A204.1 (cell line): Measurements from ENCODE around the gene MAP4K5.

Experiments
- FAIRE-seq: peaks from 2 replicates; lab custom pipeline; 2012; peaks lifted over from hg19 to GRCh38; lab: Jason Lieb, UNC

The MAP4K5 gene

DNA sequence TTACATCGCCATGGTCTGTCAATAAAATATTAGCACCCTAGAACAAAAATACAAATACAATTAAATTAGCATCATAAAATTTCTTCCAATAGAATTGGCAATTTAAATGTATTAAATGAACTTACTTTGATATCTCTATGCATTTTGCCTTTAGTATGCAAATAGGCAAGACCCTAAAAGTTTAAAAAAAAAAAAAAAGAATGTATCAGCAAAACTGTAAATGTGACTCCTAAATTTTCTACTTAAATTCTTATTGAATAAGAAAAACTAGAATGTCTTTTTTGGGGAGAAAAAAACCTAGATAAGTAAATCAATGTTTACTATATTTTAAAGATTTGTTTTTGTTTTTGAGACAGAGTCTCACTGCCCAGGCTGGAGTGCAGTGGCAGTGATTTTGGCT, 56.2 kb downstream of the MAP4K5 start:
- no peak for FAIRE-seq

DNA sequence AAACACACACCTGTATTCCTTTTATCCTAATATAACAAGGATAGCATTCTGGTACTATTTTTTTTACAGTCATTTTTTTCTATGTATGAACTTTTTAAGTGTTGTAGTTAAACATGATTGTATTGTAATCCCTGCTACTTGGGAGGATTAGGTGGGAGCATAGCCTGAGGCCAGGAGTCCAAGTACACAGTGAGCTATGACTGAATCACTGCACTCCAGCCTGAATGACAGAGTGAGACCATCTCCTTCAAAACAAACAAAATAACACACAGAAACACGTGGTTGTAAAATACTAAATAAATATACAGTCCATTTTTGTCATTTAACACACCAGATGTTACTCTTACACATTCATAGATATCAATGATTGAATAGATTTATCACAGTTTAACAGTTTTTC, 56.9 kb downstream of the MAP4K5 start:
- no peak for FAIRE-seq

DNA sequence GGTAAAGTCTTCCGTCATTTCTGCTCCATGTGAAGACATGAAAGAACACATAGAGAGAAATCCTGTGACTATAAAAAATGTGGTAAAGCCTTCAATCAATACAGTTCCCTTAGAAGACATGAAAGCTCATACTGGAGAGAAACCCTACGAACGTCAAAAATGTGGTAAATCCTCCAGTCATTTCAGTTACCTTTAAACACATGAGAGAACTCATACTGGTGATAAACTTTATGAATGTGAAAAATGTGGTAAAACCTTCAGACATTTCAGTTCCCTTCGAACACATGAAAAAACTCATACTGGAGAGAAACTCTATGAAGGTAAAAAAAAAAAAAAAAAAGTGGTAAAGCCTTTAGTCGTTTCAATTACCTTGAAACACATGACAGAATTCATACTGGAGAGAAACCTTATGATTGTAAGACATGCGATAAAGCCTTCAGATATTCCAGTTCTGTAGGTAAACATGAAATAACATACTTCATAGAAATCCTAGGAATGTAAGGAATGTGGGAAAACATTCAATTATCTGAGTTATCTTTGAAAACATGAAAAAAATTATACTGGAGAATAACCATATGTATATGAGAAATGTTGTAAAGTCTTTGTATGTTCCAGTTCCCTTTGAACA, 60.4 kb downstream of the MAP4K5 start:
- peak; percentile 48 for FAIRE-seq

DNA sequence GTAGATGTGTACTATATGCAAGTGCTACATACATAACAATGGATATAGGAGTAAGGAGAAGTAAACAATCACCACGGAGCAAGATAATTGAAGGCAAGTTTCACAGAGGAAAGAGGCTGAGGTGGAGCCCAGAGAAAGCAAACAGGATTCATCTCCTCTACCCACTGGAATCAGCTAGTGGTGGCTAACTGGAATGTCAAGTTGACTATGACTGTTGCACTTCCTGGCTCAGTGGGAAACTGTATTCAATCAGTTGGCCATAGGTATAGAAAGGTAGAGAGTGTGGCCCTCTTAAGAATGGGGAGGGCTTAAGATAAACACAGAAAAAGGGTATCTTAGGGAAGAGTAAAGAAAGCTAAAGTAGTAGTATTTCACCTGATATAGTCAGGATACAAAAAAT, 62.4 kb downstream of the MAP4K5 start:
- no peak for FAIRE-seq

DNA sequence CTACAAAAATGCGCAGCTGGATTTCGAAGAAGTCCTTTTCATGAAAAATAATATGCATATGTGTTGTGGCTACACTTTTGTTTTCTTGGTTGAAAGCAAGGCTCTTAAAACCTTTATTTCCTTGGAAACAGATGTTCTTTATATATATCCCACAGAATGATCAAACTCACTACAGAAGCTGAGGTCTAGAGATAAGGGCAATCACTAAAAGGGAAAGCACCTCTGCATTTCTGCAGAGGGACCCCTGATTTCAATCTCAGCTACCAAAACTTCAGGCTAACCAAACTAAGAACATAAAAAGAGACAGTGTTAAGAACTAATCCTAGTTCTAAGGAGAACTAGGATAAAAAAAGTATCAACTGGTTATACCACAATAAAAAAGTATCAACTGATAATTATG, 70.3 kb downstream of the MAP4K5 start:
- FAIRE-seq = no peak

DNA sequence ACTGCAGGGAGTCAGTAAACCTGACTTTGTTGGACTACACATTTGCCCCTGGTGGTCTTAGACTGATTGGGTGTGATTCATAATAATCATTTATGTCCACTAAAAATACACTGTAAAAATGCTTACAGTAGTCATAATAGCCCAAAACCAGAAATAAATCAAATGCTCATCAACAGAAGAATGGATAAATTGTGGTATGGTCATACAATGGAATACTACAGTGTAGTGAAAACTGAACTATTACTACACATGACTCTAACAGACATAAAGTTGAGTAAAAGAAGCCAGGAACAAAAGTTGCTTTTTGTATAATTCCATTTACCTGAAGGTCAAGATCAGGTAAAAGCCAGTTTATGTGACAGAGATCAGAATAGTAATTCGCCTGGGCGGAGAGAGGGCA, 78.5 kb downstream of the MAP4K5 start:
- no peak for FAIRE-seq

DNA sequence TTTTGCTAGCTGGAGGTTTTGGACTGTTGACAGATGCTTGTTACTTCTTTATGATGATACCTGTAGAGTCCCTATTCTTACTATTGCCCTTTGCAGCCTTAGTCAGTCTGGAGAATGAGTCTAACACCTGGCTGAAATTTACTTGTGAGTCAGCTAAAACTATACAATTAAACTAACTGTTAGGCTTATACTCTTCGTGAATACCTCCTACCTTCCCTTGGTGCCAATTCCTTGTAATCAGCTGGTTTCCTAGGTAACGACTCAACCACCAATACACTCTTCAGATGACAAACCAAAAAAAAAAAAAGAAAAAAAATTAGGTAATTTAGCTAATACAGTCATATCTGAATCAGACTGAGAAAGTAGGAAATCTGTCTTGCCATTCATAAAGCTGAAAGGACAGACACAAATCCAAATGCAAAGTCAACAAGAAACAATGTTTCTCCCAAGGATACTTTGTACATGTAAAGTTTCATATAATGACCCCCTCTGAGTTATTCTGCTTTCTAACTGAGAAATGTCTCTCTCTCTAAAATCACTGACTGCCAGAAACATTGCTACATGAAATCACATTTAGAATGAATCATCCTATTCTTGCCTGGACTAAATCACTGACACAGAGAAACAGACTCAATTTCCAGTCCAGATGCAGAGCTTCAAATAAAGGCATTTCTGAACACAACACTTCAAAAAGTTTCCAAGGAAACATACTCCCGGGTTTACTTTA, 79.2 kb downstream of the MAP4K5 start:
- FAIRE-seq = no peak

DNA sequence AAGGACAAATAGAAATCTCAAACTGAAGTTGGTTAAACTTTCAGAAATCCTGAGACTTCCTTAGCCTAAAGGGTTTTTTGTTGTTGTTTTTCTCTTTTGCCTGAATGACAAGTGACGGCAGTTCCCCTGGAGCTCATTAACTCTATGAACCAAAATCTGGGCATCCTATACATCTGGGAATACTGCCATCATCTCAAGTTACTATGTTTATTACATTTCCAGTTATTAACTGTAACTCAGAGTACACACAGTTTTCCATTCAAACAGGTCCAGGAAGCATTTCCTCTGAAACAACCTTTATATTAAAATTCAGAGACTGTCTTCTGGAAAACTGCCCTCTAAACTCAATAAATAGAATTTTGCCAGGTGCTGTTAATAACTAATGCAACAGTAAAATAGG, 80.1 kb downstream of the MAP4K5 start:
- no peak for FAIRE-seq

DNA sequence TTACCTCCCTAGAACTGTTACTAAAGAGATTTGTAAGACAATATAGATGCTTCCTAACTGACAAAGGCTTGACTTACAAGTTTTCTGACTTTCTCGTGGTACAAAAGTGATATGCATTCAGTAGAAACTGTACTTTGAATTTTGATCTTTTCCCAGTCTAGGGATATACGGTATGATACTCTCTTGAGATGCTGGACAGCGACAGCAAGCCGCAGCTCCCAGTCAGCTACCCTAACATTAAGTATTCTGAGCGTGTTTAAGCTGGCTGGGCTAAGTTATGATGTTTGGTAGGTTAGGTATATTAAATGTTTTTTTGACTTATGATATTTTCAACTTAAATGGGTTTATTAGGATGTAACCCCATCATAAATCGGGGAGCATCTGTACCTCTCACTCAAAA, 80.5 kb downstream of the MAP4K5 start:
- FAIRE-seq = no peak

DNA sequence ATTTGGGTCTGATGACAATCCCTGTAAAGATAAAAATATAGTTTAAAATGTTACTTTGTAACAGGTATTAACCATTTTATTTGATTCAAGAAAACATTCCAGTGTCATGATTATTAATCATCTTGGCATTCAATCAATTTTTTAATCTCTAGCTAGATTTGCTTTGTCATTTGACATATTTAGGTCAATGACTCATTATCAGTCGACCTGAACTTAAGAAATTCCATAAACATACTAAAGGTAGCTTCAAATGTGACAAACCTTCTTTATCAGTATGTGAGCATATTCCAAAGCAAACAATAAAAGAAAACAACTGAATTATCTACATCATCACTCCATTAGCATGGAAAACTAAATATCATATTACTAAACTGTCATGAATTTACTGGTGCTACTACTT, 84.9 kb downstream of the MAP4K5 start:
- no peak for FAIRE-seq

DNA sequence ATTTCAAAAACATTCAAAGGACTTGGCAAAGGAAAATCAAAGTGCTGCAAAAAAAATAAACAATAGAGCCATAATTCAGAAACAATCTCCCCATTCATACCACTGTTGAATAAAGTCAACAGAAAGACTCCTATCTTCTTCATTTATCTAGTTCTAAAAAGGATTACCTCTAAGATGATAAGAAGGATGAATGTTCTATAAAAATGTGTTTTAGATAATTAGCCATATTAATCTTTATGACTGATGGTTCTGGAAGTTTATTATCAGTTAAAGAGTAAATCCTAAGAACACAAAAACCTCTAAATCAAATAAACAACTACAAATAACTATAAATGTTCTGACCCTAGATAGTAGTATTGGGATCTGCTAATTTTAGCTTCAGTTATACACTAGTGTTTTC, 97.8 kb downstream of the MAP4K5 start:
- no peak for FAIRE-seq

DNA sequence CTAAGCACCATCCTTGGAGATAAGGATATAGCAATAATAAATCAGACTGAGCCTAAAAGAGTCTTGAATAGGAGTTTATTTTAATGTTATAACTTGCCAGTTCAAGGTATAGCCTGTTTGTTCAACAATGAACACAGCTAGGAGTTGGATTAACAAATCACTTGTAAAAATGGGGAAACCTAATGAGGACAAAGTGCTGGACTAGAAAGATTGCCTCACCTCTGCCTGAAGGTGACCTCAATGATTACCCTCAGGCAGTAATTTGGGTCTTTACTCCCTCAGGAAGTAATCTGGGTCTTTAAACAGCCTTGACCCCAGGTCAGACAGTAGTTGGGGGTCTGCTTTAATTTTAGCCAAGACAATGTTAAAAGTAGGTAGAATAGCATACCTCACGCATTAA, 100.2 kb downstream of the MAP4K5 start:
- no peak for FAIRE-seq

DNA sequence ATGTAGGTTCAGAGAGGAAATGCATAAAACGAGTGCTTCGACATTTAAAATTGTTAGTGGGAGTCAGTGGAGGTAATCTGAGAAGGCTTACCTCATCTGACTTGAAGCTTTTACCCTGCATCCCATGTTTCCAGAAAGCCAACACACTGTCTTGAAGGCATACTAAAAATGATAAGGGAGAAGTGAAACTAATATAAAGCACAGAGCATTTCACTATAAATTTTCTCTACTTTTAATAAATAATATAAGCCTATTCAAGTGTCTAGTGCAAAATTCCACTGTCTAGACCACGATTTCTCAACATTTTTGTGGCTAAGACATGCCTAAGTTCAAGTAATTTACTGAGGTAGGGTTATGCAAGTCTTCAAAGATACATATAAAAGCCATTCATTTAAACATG, 106.6 kb downstream of the MAP4K5 start:
- FAIRE-seq = no peak

DNA sequence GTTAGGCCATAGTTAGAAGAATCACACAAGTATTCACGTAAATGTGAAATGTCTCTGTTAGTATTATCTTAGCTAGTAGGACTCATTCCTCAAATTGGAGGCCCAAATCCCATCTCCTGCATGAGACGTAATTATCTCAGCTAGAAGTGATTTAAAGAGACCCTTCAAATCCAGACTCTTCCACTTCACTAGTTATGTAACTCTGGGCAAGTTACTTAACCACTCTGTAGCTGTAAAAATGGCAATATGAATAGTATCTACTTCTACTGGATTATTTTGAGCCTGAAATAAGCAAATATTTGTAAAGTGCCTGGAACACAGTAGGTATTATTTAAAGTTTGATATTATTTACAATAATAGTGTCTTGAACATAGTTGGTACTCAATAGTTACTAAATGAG, 107.3 kb downstream of the MAP4K5 start:
- FAIRE-seq = no peak

DNA sequence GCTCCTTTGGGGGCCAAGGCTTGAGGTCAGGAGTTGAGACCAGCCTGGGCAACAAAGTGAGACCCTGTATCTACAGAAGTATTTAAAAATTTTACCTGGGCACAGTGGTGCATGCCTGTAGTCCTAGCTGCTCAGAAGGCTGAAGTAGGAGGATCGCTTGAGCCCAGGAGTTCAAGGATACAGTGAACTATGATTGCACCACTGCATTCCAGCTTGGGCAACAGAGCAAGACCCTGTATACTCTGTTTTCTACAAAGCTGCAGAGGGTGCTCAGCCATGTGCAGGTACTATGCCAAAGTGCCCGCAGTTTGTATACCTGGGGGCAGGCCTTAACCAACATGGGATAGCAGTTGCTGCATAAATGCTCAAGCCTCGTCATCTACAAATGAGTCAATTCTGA, 108.8 kb downstream of the MAP4K5 start:
- no peak for FAIRE-seq

DNA sequence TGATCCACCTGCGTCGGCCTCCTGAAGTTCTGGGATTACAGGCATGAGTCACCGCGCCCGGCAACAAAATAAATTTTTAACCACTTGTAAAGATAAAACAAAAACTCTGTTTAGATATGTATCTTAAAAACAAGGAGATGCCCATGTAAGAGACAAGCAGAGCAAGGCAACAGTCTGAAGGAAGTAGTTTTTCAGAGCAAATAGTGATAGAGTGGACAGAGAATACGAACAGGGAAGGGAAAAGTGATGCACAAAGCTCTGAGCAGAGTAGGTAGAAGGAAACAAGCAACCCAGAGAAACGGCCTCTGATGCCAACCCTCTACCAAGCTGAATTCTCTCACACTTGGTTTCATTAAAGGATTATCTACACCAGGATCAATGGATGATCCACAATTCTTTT, 110.9 kb downstream of the MAP4K5 start:
- no peak for FAIRE-seq

DNA sequence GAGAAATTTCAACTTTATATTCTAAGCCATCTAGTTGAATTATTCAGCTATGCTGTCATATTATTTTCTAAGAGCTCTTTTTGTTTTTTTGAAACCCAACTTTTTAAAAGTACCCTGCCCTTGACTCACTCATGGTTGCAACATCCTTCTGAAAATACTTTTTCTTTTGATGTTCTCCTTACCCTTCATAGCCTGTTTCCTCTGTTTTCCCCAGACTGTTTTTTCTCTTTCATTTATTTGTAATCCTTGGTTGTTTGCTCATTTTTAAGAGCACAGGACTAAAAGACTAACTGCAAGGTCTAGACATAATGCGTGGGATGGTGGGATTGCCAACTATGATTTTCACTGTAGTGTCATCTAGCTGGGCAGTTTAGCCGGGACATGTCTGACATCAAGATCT, 114.5 kb downstream of the MAP4K5 start:
- no peak for FAIRE-seq

DNA sequence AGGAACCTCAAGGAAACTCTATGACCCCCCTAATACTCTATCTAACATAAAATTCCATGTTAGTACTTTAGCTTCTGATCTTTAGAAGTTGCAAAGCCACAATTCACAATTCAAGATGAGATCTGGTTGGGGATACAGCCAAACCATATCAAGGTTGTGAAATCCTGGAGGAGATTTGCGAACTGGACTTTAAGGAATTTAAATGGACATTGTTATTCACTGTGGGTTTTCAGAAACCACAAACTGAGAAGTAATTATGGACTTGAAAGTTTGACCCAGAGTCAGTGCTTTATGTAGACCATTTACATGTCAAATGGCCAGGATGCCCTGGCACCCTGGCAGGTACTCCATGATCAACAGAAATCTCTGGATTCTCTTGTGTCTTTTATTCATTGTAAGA, 121.4 kb downstream of the MAP4K5 start:
- FAIRE-seq = no peak

DNA sequence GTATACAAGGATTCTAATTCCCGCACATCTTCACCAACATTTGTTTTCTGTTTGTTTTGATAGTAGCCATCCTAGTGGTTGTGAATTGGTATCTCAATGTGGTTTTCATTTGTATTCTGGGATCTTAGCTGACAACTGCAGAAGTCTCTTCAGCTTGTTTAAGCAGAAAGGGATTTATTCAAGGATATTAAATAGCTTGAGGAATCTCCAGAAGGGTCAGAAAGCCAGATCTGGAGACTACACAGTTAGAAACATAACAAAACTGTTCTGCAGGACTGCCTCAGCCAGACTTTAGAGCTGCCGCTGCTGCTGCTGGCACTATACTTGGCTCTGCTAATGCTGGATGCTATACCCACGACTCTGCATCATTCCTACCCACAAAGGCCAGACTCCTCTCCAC, 122.3 kb downstream of the MAP4K5 start:
- no peak for FAIRE-seq

DNA sequence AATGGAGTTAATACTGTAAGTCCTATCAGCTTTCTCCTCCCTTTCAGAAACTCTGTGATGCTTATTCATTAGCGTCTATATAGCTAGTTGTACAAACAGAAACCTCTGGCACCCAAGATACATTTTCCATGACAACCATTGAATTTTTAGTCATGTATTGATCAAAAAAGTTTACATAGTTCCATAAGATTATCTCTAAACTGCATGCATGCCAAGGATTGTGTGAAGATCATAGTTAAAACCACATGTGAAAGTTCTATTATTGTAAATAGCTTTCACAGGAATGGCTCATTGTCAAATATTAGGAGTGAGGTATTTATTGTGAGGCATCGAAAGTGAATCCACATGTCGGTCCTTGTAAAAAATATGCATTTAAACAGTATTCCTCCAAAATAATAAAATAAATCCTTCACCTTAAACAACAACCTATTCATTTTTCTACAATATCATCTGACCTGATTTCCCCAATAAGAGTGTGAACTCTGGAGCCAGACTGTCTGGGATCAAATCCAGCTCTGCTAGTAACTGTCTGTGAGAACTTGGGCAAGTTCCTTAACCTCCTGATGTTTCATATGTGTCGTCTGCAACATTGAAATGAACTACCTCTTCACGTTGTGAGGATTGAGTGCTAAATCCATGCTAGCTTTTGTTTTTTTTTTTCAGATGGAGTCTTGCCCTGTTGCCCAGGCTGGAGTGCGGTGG, 125.1 kb downstream of the MAP4K5 start:
- FAIRE-seq = no peak

DNA sequence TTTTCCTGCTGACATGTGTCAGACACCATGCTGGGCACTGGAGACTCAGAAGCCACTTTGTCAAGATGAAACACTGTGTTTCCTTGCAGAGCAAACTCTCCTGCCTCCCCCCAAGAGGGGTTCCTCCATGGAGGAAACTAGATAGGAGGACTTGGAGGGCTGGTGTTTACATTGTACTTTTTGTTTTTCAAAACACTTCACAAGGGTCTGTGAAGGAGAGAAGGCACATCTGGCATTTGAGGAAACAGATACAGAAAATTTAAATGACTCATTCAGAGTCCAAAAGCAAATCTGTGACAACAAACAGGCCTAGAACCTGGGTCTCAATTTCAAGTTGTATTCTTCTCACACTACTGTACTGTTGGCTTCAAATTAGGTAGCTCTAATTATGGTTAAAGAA, 128.9 kb downstream of the MAP4K5 start:
- FAIRE-seq = no peak

DNA sequence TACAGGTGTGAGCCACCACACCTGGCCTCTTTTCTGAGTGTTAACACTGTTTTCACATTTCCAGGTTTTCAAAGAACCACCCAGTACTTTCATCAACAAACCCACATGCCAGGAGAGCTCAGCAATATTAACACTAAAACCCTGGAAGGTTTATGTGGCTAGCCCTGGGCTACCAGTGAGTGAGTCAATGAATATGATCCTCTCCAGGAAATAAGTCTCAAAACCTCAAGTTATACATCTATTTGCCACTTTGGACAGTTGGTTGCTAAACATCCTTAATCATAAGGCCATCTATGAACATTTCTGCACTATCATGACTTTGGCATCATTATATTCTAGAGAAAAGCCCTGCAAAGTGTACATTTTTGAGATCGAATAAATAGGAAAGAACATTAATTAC, 129.4 kb downstream of the MAP4K5 start:
- FAIRE-seq = no peak

DNA sequence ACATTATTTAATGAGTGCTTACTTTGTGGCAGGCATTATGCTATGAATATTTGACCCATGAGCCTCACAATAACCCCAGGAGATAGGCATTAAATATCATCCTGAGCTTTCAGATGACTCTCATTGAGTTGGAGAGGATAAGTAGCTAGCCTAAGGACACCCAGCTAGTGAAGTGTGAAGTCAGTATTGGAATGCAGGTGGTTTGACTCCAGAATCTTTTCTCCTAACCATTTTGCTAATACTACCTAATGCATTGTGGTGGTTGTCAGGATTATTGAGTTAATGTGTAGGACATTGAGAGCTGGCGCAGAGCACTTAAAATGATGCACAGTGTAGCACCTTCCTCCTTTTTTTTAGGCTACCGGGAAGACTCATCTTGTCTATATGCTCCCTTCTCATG, 131.9 kb downstream of the MAP4K5 start:
- FAIRE-seq = no peak
